MV-4-11 (cell line): Measurements from ENCODE around the gene SPRY2.

ENCODE experiments used
- DNase-seq: peaks from one replicate; lab custom pipeline; 2025; lab: John Stamatoyannopoulos, UW

The SPRY2 gene

GRCh38 chr13:80313668-80314256 lies 27.2 kb downstream of the SPRY2 start:
- no peak for DNase-seq

- DNase-seq, result no peak
Observed at GRCh38 chr13:80312967-80313366, 28.0 kb downstream of the SPRY2 start.

- no peak for DNase-seq
Observed at GRCh38 chr13:80312012-80312704, 28.8 kb downstream of the SPRY2 start.

GRCh38 chr13:80309926-80310325 lies 31.0 kb downstream of the SPRY2 start:
- DNase-seq, result no peak

GRCh38 chr13:80307401-80307987 lies 33.4 kb downstream of the SPRY2 start:
- DNase-seq, result peak; percentile 10

GRCh38 chr13:80306337-80306972 lies 34.5 kb downstream of the SPRY2 start:
- no peak for DNase-seq

- no peak for DNase-seq
Observed at GRCh38 chr13:80305737-80306136, 35.2 kb downstream of the SPRY2 start.

- no peak for DNase-seq
Observed at GRCh38 chr13:80303225-80303811, 37.6 kb downstream of the SPRY2 start.

- no peak for DNase-seq
Observed at GRCh38 chr13:80299046-80299445, 41.9 kb downstream of the SPRY2 start.

- no peak for DNase-seq
Observed at GRCh38 chr13:80297503-80297902, 43.4 kb downstream of the SPRY2 start.

GRCh38 chr13:80297094-80297493 lies 43.8 kb downstream of the SPRY2 start:
- no peak for DNase-seq

- peak; percentile 42 for DNase-seq
Observed at GRCh38 chr13:80296638-80297037, 44.3 kb downstream of the SPRY2 start.

GRCh38 chr13:80290591-80290990 lies 50.3 kb downstream of the SPRY2 start:
- peak; percentile 6 for DNase-seq
